ENCODE measurements around the gene LRRFIP1. TPM values are rescaled to one million over a fixed set of nuclear protein-coding genes. Genes with fewer than 3 reads are reported as not detected.

LRRFIP1 gene
- polyA plus RNA-seq, 1 of the 3 experiments (the other 2 are of a cell fraction) = 47.3 TPM

DNA sequence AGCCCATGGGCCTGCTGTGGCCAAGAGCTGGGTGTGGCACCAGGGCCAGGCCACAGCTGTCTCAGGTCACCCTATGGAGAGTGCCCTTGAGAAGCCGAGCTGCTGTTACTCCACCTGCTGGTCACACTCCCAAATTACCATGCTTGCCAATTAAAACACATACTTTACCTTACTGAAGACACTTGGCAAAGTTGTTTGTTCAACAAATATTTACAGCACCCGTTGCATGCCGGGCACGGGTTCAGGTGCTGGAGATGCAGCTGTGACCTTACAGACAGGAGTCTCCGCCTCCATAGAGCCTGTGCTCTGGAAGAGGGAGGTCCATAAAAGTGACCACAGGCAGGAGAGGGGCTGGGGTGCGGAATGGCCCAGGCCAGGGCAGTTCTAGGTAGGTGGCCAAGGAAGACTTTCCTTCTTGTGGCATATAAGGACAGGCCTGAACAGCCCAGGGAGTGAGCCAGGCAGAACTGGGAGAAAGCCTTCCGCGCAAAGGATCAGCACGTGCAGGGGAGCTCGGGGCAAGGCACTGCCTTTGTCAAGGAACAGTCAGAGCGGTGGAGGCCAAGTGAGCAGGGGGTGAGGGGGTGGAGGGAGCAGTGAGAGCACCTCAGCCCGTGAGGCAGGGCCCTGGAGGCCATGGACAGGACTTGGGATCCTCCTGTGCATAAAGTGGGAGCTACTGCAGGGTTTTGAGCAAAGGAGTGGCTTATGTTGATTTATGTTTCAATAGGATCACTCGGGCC lies 147.6 kb downstream of the LRRFIP1 start:
- POLR2A ChIA-PET = interaction anchor here (0.5 kb wide), 1 partner anchor 486 kb away, joined by 3 read pairs; no protein-coding TSS in a partner anchor
- 89% methylated on average over 12 of the region's 13 CpGs for WGBS (ENCODE audit: low lambda C conversion rate)
- CTCF ChIA-PET = interaction anchor here (0.6 to 5.1 kb wide), 41 partner anchors 7 to 621 kb away, joined by 3 to 46 read pairs (median 3); no protein-coding TSS in a partner anchor

More for the DNA sequence above, 147.6 kb downstream of the LRRFIP1 start:
- Histone ChIP-seq H3K27me3 (ENCODE audit: insufficient read depth) (no peaks in the 10 kb centered on the region), H3K36me3 (replicated peaks in 1 of 2; ENCODE audit: control insufficient read depth in 1 of 2, insufficient read depth in 2 of 2, low read length in 1 of 2) (peaks cover 61 to 84% of the 10 kb centered on the region in 2 experiments), H3K9me2 (no peaks in the 10 kb centered on the region), H3K4me2 (no peak overlapping the region), H3K27ac (ENCODE audit: low read depth in 2 of 2, low read length in 1 of 2) (no peak overlapping the region; a peak in 1 of 4 replicates), H4K20me1 (ENCODE audit: insufficient read depth) (no peaks in the 10 kb centered on the region), H3K9me3 (no peaks in the 10 kb centered on the region), H3K79me2 (ENCODE audit: insufficient read depth) (no peaks in the 10 kb centered on the region), H3F3A (replicated peaks; ENCODE audit: insufficient read depth) (no peaks in the 10 kb centered on the region), H3K4me3 (ENCODE audit: low read depth in 2 of 2, low read length in 1 of 2) (no peak overlapping the region; a peak in 1 of 4 replicates), H3K9ac (no peak overlapping the region), H2AFZ (ENCODE audit: low read depth) (no peak overlapping the region), H3K4me1 (ENCODE audit: control insufficient read depth in 1 of 2, insufficient read depth in 2 of 2, low read depth in 1 of 2, low read length in 1 of 2) (no peaks in the 10 kb centered on the region; a peak in 1 of 4 replicates)
- peak; percentile 75 for DNase-seq
- TF ChIP-seq, protein P1, sequence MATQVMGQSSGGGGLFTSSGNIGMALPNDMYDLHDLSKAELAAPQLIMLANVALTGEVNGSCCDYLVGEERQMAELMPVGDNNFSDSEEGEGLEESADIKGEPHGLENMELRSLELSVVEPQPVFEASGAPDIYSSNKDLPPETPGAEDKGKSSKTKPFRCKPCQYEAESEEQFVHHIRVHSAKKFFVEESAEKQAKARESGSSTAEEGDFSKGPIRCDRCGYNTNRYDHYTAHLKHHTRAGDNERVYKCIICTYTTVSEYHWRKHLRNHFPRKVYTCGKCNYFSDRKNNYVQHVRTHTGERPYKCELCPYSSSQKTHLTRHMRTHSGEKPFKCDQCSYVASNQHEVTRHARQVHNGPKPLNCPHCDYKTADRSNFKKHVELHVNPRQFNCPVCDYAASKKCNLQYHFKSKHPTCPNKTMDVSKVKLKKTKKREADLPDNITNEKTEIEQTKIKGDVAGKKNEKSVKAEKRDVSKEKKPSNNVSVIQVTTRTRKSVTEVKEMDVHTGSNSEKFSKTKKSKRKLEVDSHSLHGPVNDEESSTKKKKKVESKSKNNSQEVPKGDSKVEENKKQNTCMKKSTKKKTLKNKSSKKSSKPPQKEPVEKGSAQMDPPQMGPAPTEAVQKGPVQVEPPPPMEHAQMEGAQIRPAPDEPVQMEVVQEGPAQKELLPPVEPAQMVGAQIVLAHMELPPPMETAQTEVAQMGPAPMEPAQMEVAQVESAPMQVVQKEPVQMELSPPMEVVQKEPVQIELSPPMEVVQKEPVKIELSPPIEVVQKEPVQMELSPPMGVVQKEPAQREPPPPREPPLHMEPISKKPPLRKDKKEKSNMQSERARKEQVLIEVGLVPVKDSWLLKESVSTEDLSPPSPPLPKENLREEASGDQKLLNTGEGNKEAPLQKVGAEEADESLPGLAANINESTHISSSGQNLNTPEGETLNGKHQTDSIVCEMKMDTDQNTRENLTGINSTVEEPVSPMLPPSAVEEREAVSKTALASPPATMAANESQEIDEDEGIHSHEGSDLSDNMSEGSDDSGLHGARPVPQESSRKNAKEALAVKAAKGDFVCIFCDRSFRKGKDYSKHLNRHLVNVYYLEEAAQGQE (IDR thresholded peaks at IDR 0.05; ENCODE audit: low read depth, low read length) = no peak
- TF ChIP-seq, protein P2, sequence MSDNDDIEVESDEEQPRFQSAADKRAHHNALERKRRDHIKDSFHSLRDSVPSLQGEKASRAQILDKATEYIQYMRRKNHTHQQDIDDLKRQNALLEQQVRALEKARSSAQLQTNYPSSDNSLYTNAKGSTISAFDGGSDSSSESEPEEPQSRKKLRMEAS (IDR thresholded peaks at IDR 0.05; ENCODE audit: low read depth) = no peak
- TF ChIP-seq NRF1 (IDR thresholded peaks at IDR 0.05; ENCODE audit: low read depth, low read length) (no peak), NFIC (IDR thresholded peaks at IDR 0.05; ENCODE audit: borderline replicate concordance) (no peak), EP300 (IDR thresholded peaks at IDR 0.05; ENCODE audit: borderline replicate concordance in 1 of 2, low read depth in 1 of 2, low read length in 1 of 2) (no peak), CHD2 (IDR thresholded peaks at IDR 0.05; ENCODE audit: low read length, partially characterized antibody) (no peak), SIN3A (IDR thresholded peaks at IDR 0.05; ENCODE audit: borderline replicate concordance, low read depth, low read length) (no peak), TAF1 (IDR thresholded peaks at IDR 0.05; ENCODE audit: borderline replicate concordance, low read depth, low read length) (no peak), EZH2phosphoT487 (IDR thresholded peaks at IDR 0.05; ENCODE audit: borderline replicate concordance, low read depth) (no peak), JUND (IDR thresholded peaks at IDR 0.05) (no peak), CTCF (IDR thresholded peaks at IDR 0.05) (peak; percentile 70), RAD21 (IDR thresholded peaks at IDR 0.05; ENCODE audit: low read length) (peak; percentile 67), SMC3 (IDR thresholded peaks at IDR 0.05; ENCODE audit: low read depth, low read length) (peak; percentile 65), MXI1 (IDR thresholded peaks at IDR 0.05; ENCODE audit: low read depth, low read length) (no peak), TCF12 (IDR thresholded peaks at IDR 0.05) (no peak), FOXM1 (IDR thresholded peaks at IDR 0.05; ENCODE audit: low read depth) (no peak), POLR2AphosphoS5 (IDR thresholded peaks at IDR 0.05; ENCODE audit: low read depth, low read length) (no peak), YY1 (IDR thresholded peaks at IDR 0.05; ENCODE audit: low read depth) (no peak)

Data from SK-N-SH (cell line).